GM18502 (cell line): ENCODE measurements around the gene REXO1.

Source experiments
- ATAC-seq: cut with Tn5 transposase; IDR thresholded peaks from one replicate; pipeline ENCODE4 v1.9.1; 2021; ENCODE audit warnings: mild to moderate bottlenecking; ENCODE audit not compliant: unreplicated experiment, poor library complexity

REXO1 gene

GRCh38 chr19:1836458-1837221 lies 11.6 kb downstream of the REXO1 start:
- ATAC-seq, result no peak

GRCh38 chr19:1833540-1833939 lies 14.7 kb downstream of the REXO1 start:
- ATAC-seq, result no peak

- ATAC-seq, result no peak
Observed at GRCh38 chr19:1832046-1832663, 16.1 kb downstream of the REXO1 start.

- no peak for ATAC-seq
Observed at GRCh38 chr19:1830978-1831377, 17.3 kb downstream of the REXO1 start.

- no peak for ATAC-seq
Observed at GRCh38 chr19:1830568-1830967, 17.7 kb downstream of the REXO1 start.

- ATAC-seq, result no peak
Observed at GRCh38 chr19:1829958-1830357, 18.3 kb downstream of the REXO1 start.

- ATAC-seq, result no peak
Observed at GRCh38 chr19:1828279-1829238, 19.7 kb downstream of the REXO1 start.

GRCh38 chr19:1827566-1828278 lies 20.6 kb downstream of the REXO1 start:
- ATAC-seq, result no peak

- no peak for ATAC-seq
Observed at GRCh38 chr19:1826557-1827521, 21.4 kb downstream of the REXO1 start.

- ATAC-seq, result no peak
Observed at GRCh38 chr19:1825909-1826556, 22.2 kb downstream of the REXO1 start.

GRCh38 chr19:1824252-1824622 lies 24.0 kb downstream of the REXO1 start:
- no peak for ATAC-seq

- ATAC-seq, result no peak
Observed at GRCh38 chr19:1823539-1824251, 24.6 kb downstream of the REXO1 start.

GRCh38 chr19:1823020-1823419 lies 25.3 kb downstream of the REXO1 start:
- ATAC-seq, result no peak

- ATAC-seq, result no peak
Observed at GRCh38 chr19:1822210-1822609, 26.1 kb downstream of the REXO1 start.

GRCh38 chr19:1819341-1820255 lies 28.7 kb downstream of the REXO1 start:
- no peak for ATAC-seq

GRCh38 chr19:1818549-1819195 lies 29.6 kb downstream of the REXO1 start:
- no peak for ATAC-seq
